Erythroblast (primary cell): Measurements from ENCODE around the gene LRRC56.

Experiments
- GATA1 ChIP-seq: IDR thresholded peaks from 2 replicates; pipeline ENCODE4 v1.6.1; 2011; ENCODE audit warnings: low read depth, mild to moderate bottlenecking, control low read depth, low read length, moderate library complexity
- POLR2A ChIP-seq: IDR thresholded peaks from 2 replicates; pipeline ENCODE4 v1.6.1; 2011; ENCODE audit warnings: mild to moderate bottlenecking, low read length

DNA sequence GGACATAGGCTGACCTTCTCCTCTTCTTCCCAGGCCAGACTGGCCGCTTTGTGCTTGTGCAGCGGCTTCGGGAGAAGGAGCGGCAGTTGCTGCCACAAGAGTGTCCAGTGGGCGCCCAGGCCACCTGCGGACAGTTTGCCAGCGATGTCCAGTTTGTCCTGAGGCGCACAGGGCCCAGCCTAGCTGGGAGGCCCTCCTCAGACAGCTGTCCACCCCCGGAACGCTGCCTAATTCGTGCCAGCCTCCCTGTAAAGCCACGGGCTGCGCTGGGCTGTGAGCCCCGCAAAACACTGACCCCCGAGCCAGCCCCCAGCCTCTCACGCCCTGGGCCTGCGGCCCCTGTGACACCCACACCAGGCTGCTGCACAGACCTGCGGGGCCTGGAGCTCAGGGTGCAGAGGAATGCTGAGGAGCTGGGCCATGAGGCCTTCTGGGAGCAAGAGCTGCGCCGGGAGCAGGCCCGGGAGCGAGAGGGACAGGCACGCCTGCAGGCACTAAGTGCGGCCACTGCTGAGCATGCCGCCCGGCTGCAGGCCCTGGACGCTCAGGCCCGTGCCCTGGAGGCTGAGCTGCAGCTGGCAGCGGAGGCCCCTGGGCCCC lies 24.8 kb downstream of the LRRC56 start:
- TF ChIP-seq POLR2A (no peak), GATA1 (no peak)
